Activated naive CD4-positive, alpha-beta T cell treated with anti-CD3 and anti-CD28 coated beads, Interleukin-2, amount 10 ng/mL, durations not matched to agents 7 days and 5 days (primary cell): ENCODE data around the gene NEK9.

Experiments
- CTCF ChIA-PET: fragments of 350-600 bp; sonication (Branson Sonifier 250); formaldehyde crosslinking; loops from one replicate; lab custom pipeline; 2021; ENCODE audit warnings: antibody characterized with exemption; lab: Charles Lee
- DNase-seq: peaks from one replicate; pipeline ENCODE4 v3.0.0-alpha.2; 2020
- H3K27ac Mint-ChIP-seq: one replicate; pipeline ENCODE4 v1.8.0; 2021; ENCODE audit warnings: mild to moderate bottlenecking, moderate library complexity, mixed read lengths
- H3K27me3 Mint-ChIP-seq: one replicate; pipeline ENCODE4 v1.8.0; 2021; ENCODE audit warnings: mild to moderate bottlenecking, mixed read lengths
- H3K36me3 Mint-ChIP-seq: one replicate; pipeline ENCODE4 v1.8.0; 2021; ENCODE audit warnings: mixed read lengths
- H3K4me1 Mint-ChIP-seq: one replicate; pipeline ENCODE4 v1.8.0; 2021; ENCODE audit warnings: mixed read lengths
- H3K4me3 Mint-ChIP-seq: one replicate; pipeline ENCODE4 v1.8.0; 2021; ENCODE audit warnings: mild to moderate bottlenecking, moderate library complexity, mixed read lengths
- H3K9me3 Mint-ChIP-seq: one replicate; pipeline ENCODE4 v1.8.0; 2021; ENCODE audit warnings: mixed read lengths

NEK9 gene

GRCh38 chr14:75046899-75047298, 79.9 kb downstream of the NEK9 start:
- Mint-ChIP-seq H3K9me3 (no peaks in the 10 kb centered on the region), H3K27ac (no peak overlapping the region), H3K4me1 (peaks cover 27% of the 10 kb centered on the region), H3K4me3 (no peak overlapping the region), H3K36me3 (peaks cover 15% of the 10 kb centered on the region), H3K27me3 (peaks cover 4% of the 10 kb centered on the region)
- no peak for DNase-seq
- CTCF ChIA-PET: no interaction called here

GRCh38 chr14:75046275-75046674, 80.6 kb downstream of the NEK9 start:
- CTCF ChIA-PET: interaction anchor here (1.7 kb wide), 1 partner anchor 186 kb away, joined by 3 read pairs; no protein-coding TSS in a partner anchor
- Mint-ChIP-seq H3K36me3 (peaks cover 15% of the 10 kb centered on the region), H3K4me3 (no peak overlapping the region), H3K27ac (no peak overlapping the region), H3K9me3 (no peaks in the 10 kb centered on the region), H3K27me3 (peaks cover 2% of the 10 kb centered on the region), H3K4me1 (peaks cover 23% of the 10 kb centered on the region)
- DNase-seq: no peak

DNA sequence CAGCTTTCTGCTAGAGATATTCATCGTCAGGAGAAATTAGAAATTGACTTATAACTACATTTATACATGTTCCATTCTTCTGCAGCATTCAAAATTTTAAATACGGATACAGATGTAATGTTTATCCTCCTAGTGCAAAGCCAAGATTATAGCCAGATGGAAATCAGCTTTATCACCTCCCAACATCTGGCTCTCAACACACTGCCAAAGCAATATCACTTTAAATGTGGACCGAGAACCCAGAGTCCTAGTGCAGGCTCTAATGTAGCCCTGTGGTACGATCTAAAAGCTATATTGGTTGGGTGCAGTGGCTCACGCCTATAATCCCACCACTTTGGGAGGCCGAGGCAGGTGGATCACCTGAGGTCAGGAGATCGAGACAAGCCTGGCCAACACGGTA, 82.1 kb downstream of the NEK9 start:
- CTCF ChIA-PET: interaction anchor here (0.9 to 1.7 kb wide), 2 partner anchors 43 to 184 kb away, joined by 3 to 4 read pairs; no protein-coding TSS in a partner anchor
- peaks cover 15% of the 10 kb centered on the region for H3K36me3 Mint-ChIP-seq
- H3K27me3 Mint-ChIP-seq: no peaks in the 10 kb centered on the region
- peaks cover 10% of the 10 kb centered on the region for H3K4me1 Mint-ChIP-seq
- no peak overlapping the region for H3K27ac Mint-ChIP-seq
- no peaks in the 10 kb centered on the region for H3K9me3 Mint-ChIP-seq
- H3K4me3 Mint-ChIP-seq: no peak overlapping the region
- no peak for DNase-seq

DNA sequence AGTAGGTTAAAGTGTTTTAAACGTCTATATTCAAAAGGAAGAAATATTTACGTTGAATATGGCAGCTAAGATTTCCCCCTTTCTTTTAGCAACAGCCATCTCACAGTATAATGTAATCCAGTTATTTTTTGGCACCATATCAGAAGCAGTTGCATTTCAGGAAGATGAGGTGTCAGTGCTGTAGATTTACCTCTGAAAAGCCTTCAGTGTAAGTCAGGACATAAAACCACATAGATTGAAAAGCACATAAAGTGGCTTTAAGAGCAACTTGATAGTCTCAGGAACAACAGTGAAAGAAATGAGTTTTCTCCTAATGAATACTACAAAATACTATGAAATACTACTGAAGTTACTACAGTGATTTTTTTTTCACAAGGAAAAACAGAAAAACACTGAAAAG, 82.5 kb downstream of the NEK9 start:
- no peak overlapping the region for H3K4me3 Mint-ChIP-seq
- no peak overlapping the region for H3K27ac Mint-ChIP-seq
- H3K36me3 Mint-ChIP-seq: peaks cover 13% of the 10 kb centered on the region
- CTCF ChIA-PET: no interaction called here
- no peak for DNase-seq
- H3K4me1 Mint-ChIP-seq: peaks cover 9% of the 10 kb centered on the region
- no peaks in the 10 kb centered on the region for H3K9me3 Mint-ChIP-seq
- no peaks in the 10 kb centered on the region for H3K27me3 Mint-ChIP-seq

DNA sequence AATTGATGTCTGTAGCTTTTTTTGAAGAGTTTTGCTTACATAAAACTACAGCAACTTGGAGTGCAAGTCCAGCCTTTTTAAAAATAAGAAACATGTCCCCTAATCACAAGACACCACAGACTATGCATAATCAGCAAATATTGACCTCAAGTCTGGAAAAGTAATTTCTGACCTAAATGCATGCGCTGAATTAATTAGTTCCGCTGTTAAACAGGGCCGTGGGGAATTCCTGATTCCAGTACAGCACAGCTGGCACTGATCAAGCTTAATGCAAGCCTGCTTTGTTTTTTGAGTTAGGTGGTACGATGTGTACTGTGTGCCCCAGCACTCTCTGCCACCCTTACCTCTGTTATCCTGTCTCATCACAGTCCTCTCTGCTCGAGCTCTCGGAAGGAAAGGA, 84.8 kb downstream of the NEK9 start:
- Mint-ChIP-seq H3K4me3 (no peak overlapping the region), H3K9me3 (no peaks in the 10 kb centered on the region), H3K36me3 (peaks cover 12% of the 10 kb centered on the region), H3K4me1 (peaks cover 7% of the 10 kb centered on the region), H3K27me3 (no peaks in the 10 kb centered on the region), H3K27ac (no peak overlapping the region)
- CTCF ChIA-PET: interaction anchor here (0.9 kb wide), 1 partner anchor 96 kb away, joined by 3 read pairs; no protein-coding TSS in a partner anchor
- DNase-seq: no peak

- CTCF ChIA-PET: interaction anchor here (0.9 kb wide), 1 partner anchor 96 kb away, joined by 3 read pairs; no protein-coding TSS in a partner anchor
- Mint-ChIP-seq H3K36me3 (peaks cover 13% of the 10 kb centered on the region), H3K4me1 (peaks cover 7% of the 10 kb centered on the region), H3K4me3 (no peak overlapping the region), H3K27ac (no peak overlapping the region), H3K27me3 (no peaks in the 10 kb centered on the region), H3K9me3 (no peaks in the 10 kb centered on the region)
- DNase-seq: no peak
Measured at GRCh38 chr14:75041613-75042012, 85.2 kb downstream of the NEK9 start.

DNA sequence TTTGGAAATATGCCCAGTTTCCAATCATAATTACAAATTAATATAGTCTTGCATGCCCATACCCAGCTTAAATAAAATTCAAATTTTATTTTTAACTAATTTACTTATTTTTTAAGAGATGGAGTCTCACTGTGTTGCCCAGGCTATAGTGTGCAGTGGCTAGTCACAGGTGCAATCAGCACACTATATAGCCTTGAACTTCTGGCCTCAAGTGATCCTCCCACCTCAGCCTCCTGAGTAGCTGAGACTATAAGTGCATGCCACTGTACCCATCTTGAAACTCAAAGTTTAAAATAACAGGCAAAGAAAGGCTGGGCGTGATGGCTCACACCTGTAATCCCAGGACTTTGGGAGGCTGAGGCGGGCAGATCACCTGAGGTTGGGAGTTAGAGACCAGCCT, 85.9 kb downstream of the NEK9 start:
- DNase-seq: no peak
- Mint-ChIP-seq H3K9me3 (no peaks in the 10 kb centered on the region), H3K27ac (no peak overlapping the region), H3K4me3 (no peak overlapping the region), H3K4me1 (peaks cover 7% of the 10 kb centered on the region), H3K27me3 (no peaks in the 10 kb centered on the region), H3K36me3 (peaks cover 10% of the 10 kb centered on the region)
- CTCF ChIA-PET: no interaction called here

DNA sequence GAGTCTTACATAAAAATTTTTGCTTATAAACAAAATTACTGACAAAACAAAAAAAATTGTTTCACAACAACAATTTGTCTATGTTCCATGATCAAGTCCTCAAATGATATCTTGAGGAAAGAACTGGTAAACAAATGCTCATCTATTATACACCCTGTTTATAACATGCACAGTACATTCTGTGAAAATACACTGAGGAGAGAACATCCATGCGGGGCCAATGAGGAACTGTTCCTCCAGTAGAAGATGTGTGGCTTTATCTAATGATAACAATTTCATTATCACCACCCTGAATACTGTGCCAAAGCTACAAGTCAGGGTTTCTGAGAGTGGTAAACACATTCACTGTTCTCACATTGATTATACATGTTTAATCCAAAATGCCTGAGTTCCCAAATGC, 86.3 kb downstream of the NEK9 start:
- H3K9me3 Mint-ChIP-seq: no peaks in the 10 kb centered on the region
- CTCF ChIA-PET: no interaction called here
- H3K27ac Mint-ChIP-seq: no peak overlapping the region
- no peak for DNase-seq
- no peak overlapping the region for H3K4me3 Mint-ChIP-seq
- peaks cover 10% of the 10 kb centered on the region for H3K36me3 Mint-ChIP-seq
- H3K27me3 Mint-ChIP-seq: no peaks in the 10 kb centered on the region
- H3K4me1 Mint-ChIP-seq: peaks cover 7% of the 10 kb centered on the region

- Mint-ChIP-seq H3K4me3 (no peak overlapping the region), H3K27me3 (no peaks in the 10 kb centered on the region), H3K4me1 (no peaks in the 10 kb centered on the region), H3K27ac (no peak overlapping the region), H3K9me3 (no peaks in the 10 kb centered on the region), H3K36me3 (peaks cover 15% of the 10 kb centered on the region)
- CTCF ChIA-PET: no interaction called here
- DNase-seq: no peak
Measured at GRCh38 chr14:75032939-75033338, 93.9 kb downstream of the NEK9 start.

DNA sequence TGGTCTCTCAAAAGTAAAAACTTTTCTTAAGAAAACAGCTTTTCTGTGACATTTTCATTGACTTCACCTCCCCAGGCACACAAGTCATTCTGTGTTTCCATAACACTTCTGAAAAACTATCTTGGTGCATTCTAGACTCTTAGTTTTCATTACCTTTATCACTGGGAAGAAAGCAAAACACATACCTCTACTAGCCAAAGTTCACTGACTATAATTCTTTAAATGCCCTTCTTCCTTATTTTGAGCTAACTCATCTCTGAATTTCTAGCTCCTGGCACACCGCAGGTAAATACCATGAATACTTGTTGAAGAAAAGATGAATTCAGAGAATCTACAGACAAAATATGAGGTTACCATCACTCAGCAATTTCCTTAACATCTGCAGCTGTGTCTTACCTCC, 96.7 kb downstream of the NEK9 start:
- no peaks in the 10 kb centered on the region for H3K4me1 Mint-ChIP-seq
- no peaks in the 10 kb centered on the region for H3K9me3 Mint-ChIP-seq
- CTCF ChIA-PET: no interaction called here
- H3K36me3 Mint-ChIP-seq: peaks cover 13% of the 10 kb centered on the region
- H3K27ac Mint-ChIP-seq: no peak overlapping the region
- no peak overlapping the region for H3K4me3 Mint-ChIP-seq
- H3K27me3 Mint-ChIP-seq: no peaks in the 10 kb centered on the region
- DNase-seq: no peak
